GM12872 (cell line): Measurements from ENCODE around the gene CRTAP.

ENCODE experiments used
- CTCF ChIP-seq: IDR thresholded peaks from 3 replicates; pipeline ENCODE4 v1.5.1; 2011; ENCODE audit warnings: low read depth, mild to moderate bottlenecking, low read length, moderate library complexity; ENCODE audit not compliant: insufficient read depth

The CRTAP gene

GRCh38 chr3:33145901-33146580 lies 32.2 kb downstream of the CRTAP start:
- no peak for TF ChIP-seq CTCF

DNA sequence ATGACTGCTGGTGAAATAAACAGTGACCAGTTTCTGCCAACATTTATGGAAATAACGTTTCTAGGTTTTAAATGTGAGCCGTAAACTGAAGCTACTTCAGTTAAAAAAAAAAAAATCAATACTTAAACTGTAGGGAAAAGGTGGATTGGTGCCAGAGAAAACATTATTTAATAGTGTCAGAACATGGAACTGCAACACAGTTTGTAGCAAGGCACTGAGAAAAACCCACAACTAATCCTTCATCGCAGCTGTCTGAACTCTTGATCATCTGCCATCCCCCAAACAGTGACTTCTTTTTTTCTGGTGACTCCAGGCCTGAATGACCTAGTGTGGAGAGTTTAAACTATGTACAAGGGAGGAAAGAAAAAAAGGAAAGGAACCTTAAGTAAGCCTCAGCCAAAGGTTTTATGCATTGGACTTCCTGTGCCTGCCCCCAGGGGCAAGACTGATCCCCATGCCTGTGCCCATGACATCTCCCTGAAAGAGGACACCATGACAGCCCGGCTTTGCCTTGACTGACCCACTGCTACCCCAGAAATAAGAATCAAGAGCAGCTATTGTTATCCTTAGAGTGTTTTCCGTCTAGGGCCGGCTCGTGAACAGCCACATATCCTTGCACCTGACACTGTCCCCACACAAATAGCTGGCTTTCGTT lies 33.1 kb downstream of the CRTAP start:
- TF ChIP-seq CTCF, result no peak

- TF ChIP-seq CTCF, result no peak
Observed at GRCh38 chr3:33149342-33149741, 35.5 kb downstream of the CRTAP start.

- TF ChIP-seq CTCF, result no peak
Observed at GRCh38 chr3:33152363-33153360, 38.8 kb downstream of the CRTAP start.

- TF ChIP-seq CTCF, result no peak
Observed at GRCh38 chr3:33153782-33154181, 40.0 kb downstream of the CRTAP start.

DNA sequence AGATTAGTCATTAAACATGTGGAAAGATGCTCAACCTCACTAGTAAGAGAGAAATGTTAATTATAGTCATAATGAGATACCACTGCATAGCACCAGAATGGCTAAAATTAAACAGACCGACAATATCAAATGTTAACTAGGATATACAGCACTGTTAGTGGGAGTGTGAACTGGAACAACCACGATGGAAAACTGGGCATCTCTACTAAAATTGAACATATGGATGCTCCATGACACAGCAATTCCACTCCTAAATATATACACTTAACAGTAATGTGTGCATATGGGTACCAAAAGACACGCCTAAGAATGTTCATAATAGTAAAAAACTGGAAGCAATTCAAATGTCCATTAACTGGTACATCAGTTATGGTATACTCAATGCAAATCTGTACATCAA lies 41.5 kb downstream of the CRTAP start:
- no peak for TF ChIP-seq CTCF

DNA sequence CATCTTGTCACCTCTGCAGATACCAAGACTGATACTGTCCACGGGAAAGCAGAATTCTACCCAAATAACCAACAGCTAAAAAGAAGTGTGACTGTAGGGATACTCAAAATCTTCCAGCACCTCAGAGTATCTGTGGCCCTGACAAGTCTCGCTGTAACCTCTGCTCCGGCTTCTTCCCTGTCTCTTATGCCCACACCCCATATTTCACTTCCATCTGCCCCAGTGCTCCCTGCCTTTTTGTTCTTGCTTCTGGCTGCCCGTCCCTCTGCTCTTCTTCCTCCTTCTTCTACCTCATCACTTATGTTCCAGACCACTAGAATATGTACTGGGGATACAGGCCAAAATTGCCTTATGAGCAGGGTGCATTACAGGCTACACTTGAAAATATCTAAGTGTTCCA lies 45.4 kb downstream of the CRTAP start:
- no peak for TF ChIP-seq CTCF
